GM23338 (cell line): ENCODE data around the gene MIOS.

Source experiments
- CREB1 ChIP-seq: fragments of 250-450 bp; sonication (Bioruptor Pico); IDR thresholded peaks from 2 replicates; pipeline ENCODE4 v1.5.0; 2020; ENCODE audit warnings: low read depth, mild to moderate bottlenecking, moderate library complexity
- CTCF ChIP-seq, 2 experiments: fragments of 200-600 bp in 1 of 2; sonication (generic) in 1 of 2; conservative IDR thresholded peaks; 2 replicates each; pipeline versions ENCODE4 v1.5.1 to v1.6.1; 2016 to 2017; ENCODE audit warnings: antibody characterized with exemption in 2 of 2, low read depth in 2 of 2, mild to moderate bottlenecking in 2 of 2, moderate library complexity in 1 of 2
- ETS1 ChIP-seq: IDR thresholded peaks from 2 replicates; pipeline ENCODE4 v1.6.1; 2016; ENCODE audit warnings: antibody characterized with exemption
- EZH2 ChIP-seq: fragments of 200-600 bp; sonication (generic); IDR thresholded peaks from one replicate; pipeline ENCODE4 v1.8.0; 2017; ENCODE audit warnings: antibody characterized with exemption, mild to moderate bottlenecking, low read depth; ENCODE audit not compliant: unreplicated experiment
- EZH2phosphoT487 ChIP-seq: fragments of 200-600 bp; sonication (generic); IDR thresholded peaks from one replicate; pipeline ENCODE4 v1.8.1; 2018; ENCODE audit warnings: antibody characterized with exemption; ENCODE audit not compliant: unreplicated experiment
- JUNB ChIP-seq: IDR thresholded peaks from one replicate; pipeline ENCODE4 v1.6.1; 2016; ENCODE audit warnings: antibody characterized with exemption; ENCODE audit not compliant: unreplicated experiment
- NANOG ChIP-seq: IDR thresholded peaks from 2 replicates; pipeline ENCODE4 v1.6.1; 2016; ENCODE audit warnings: antibody characterized with exemption, borderline replicate concordance
- POLR2AphosphoS5 ChIP-seq: IDR thresholded peaks from 2 replicates; pipeline ENCODE4 v1.6.1; 2016; ENCODE audit warnings: antibody characterized with exemption, low read depth
- REST ChIP-seq: IDR thresholded peaks from one replicate; pipeline ENCODE4 v1.6.1; 2018; ENCODE audit warnings: antibody characterized with exemption; ENCODE audit not compliant: unreplicated experiment

- TF ChIP-seq CTCF (conservative IDR thresholded peaks at IDR 0.05; ENCODE audit: low read depth in 2 of 2) (no peak), POLR2AphosphoS5 (no peak), EZH2 (no peak), EZH2phosphoT487 (no peak), JUNB (no peak), CREB1 (no peak), REST (no peak), ETS1 (no peak), NANOG (no peak)
Observed at GRCh38 chr7:7652798-7653540, 86.3 kb downstream of the MIOS start.
